OCI-M2 (cell line): ENCODE measurements around the gene RBM19.
"Not testable (repeated sequence)": the region's sequence is repeated elsewhere in the genome, so short reads cannot be mapped to it uniquely, and the experiment has no call there.

Source experiments
- DNase-seq: peaks from one replicate; lab custom pipeline; 2025; ENCODE audit not compliant: unreplicated experiment; lab: John Stamatoyannopoulos, UW

Gene RBM19

DNA sequence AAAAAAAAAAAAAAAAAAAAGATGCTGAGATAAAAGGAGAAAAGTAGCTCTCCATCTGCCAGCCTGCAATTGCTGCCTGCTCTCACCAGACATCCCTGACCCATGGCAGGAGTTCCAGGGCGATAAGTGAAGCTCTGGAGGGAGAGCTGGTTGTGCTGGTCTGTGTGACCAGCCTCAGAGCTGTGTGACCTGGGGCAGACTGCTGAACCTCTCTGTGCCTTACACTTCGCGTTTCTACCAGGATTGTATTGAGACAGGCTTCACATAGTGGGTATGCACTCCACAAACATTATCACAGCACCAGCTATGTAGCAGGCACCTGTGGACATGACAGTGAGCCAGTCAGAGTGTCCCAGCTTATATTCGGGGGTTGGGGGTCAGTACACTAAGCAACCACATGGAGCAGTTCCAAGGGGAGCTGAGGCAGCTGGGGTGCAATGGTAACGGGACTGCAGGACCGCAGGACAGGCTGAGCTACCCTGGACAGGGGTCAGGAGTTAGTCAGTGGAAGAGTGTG lies 57.5 kb downstream of the RBM19 start:
- no peak for DNase-seq

DNA sequence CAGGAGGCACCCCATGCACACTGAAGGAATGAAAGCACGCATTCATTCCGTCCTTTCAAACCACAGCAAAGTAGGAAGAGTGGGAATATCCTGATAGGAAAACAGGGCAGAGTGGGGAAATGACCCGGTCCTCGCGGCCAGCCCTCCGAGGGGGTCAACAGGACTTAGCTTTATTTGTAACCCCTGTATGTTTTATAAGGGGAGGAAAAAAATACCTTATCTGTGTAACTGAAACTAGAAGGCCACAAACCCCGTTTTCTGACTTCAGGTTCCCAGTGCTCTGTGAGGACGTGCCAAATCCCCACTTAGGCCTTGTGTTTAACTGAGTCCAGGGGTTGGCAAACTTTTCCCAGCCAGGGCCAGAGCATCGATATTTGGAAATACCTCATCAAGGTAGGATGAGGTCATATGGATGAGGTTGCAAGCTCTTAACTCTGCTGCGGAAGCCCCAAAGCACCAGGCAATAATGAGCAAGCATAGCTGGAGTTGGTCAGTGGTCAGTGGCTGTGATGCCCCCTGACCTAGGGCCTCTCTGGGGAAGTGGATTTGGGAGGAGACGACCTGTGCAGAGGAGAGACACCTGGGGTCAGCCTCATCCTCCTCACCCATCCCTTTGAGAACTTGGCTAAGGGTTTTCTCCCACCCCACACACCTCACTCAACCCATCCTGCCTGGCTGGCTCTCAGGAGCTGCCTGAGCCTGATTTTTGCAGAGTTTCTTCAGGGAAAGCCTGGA lies 58.5 kb downstream of the RBM19 start:
- no peak for DNase-seq

DNA sequence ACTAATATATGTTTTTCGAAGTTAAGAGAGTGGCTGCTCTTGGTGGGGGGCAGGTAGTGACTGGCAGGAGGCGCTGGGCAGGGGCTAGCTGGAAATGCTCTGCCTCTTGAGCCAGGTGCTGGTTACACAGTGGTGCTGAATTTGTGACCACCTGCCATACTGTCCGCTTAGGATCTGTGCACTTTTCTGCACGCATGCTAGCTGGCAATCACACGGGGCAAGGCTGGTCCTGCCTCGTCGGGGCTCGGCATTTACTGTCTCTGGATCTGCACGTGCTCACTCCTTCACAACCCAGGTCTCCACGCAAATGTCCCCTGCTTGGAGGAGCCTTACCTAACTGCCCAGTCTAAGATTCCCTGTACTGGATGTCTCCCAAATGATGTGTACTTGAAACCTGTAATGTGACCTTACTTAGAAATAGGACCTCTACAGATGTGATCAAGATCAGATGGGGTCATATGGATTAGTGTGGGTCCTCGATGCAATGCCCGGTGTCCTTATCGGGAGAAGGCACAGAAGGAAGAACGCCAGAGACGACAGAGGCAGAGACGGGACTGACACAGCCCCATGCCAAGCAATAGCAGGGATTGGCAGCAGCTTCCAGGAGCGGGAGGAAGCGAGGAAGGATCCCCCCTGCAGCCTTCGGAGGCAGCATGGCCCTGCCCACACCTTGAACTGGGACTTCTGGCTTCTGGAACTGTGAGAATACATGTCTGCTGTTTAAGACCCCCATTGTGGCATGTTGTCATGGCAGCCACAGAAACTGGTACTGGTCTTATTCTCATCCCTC lies 59.5 kb downstream of the RBM19 start:
- no peak for DNase-seq

DNA sequence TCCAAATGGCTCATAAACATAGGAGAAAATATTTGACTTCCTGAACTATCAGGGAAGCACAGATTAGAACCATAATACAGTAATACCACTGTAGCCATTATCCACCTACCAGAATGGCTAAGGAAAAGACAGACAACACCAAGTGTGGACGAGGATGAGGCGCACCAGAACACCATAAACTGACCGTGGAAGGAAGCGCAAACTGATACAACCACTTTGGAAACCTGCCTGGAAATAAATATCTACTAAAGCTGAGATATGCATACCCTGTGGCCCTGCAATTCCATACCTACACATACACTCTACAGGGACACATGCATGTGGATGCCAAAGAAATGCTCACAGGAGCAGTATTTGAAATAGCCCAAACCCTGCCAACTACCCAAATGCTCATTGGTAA lies 60.3 kb downstream of the RBM19 start:
- DNase-seq: no peak

DNA sequence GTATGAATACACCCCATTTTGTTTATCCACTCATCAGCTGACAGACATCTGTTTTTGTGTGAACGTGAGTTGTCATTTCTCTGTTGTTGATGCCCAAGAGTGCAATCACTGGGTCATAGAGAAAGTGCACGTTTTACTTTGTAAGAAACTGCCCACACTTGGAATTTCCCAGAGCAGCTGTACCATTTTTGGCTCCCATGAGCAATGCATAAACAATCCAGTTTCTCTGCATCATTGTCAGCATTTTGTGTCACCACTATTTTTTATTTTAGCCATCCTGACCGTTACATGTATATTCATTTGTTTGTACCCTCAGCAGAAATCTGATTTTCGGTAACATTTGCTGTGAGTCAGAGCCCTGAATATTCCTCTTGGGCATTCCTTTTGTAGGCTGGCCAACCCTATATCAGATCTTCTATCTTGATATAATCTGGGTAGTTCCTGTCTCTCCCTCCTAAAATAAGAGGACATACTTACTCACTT lies 62.7 kb downstream of the RBM19 start:
- DNase-seq: no peak

DNA sequence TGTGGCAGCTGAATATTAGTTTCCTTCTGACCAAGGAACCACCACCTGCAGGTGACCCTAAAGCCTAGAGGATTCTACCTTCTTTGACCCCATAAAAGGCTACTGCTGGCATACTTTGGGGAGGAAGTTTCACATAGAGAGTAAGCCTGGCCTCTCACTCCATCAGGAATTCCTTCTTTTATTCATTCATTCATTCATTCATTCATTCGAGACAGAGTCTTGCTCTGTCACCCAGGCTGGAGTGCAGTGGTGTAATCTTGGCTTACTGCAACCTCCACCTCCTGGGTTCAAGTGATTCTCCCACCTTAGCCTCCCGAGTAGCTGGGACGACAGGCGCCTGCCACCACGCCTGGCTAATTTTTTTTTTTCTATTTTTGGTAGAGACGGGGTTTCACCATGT lies 64.8 kb downstream of the RBM19 start:
- DNase-seq: not testable (repeated sequence)

DNA sequence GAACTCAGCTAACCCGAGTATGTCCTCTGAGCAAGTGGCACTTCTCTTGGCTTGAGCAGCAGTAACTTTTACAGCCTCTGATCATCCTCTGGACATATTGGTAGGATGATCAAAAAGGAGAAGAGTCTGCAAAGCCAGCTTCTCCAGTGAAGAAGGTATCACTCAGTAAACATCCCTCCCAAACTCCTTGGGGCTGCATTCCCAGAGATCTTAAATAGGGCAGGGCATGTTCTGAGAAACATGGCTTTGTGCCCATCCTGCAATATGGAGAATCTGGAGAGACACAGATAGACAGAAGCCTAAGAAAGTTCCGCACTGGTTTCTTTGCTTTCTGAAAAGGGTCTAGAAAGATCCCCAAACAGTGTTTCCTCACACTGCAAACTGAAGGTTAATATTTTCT lies 65.4 kb downstream of the RBM19 start:
- DNase-seq: no peak

DNA sequence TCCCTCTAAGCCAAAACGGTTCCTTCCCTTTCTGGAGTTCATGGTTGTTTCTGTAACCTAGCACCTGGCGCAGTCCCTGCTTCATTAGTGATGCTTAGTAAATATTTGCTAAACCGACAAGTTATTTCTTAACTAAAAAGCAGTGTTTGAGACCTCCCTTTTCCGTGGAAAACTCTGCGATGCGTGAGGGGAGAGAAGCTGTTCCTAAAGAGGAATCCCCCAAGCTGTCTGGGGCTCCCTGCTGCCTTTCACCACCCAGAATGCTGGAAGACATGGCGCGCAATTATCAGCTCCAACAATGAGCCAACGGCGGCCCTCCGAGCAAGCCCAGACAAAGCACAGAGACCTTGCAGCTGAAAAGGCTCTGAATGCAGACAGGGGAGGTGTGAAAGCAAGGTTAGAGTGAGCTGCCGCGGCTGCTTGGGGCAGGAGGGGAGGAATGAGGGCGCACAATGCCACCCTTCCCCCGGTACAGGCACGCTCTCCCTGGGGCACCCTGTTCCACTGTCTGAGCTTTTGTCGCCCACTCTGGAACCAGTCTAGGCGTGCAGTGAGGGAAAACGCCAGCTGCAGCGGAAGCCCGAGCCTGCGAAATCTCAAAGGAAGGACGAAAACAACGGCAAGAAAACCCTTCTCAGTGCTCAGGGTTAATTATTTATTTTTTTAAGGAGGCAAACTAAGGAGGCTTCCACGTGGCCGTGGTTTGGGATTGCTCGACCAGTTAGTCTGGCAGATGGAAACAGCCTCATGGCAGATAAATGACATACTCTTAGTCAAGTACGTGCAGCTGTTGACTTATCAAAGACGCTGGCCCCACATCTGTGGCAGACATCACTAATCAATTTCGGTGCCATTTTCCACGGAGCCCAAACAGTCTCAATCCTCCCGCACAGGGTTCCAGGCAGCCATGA lies 66.3 kb downstream of the RBM19 start:
- no peak for DNase-seq

DNA sequence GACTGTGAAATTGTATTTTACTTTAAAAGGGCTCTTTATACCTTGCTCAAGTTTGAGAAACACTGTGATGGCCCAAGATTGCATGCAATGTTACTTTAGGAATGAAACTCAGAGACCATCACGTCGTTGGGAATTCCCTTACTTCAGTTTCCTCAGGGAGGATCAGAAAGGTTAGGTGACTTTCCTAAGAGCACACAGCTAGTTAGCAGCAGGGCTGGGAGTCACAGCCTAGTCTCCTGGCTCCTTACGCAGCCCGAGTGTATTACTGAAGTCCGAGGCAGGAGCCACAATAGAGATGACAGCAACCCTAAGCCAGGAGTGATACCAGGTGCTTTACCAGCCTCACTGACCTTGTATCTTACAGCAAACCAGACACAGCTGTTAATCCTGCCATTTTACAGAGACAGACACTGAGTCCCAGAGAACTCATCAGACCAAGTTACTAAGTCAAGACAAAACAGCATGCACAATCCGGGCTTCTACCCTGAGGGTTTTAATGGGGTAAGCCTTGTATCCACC lies 67.0 kb downstream of the RBM19 start:
- DNase-seq: no peak

DNA sequence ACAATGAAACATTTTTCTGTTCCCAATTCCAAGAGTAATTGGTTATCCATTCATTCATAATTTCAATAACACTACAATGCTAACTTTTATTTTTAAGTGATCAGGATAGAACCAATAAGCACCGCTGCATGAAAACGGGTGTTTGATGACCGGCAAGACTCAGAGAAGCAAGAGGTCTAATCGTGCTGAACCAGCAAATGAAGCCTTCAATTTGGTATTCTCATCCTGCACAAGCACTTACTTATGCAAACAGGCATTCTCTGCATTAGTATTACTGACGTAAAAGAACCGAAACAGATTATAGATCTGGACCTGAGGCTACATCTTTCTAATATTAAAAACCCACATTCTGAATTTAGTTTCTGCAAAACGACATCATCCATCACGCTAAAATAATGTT lies 67.7 kb downstream of the RBM19 start:
- no peak for DNase-seq

DNA sequence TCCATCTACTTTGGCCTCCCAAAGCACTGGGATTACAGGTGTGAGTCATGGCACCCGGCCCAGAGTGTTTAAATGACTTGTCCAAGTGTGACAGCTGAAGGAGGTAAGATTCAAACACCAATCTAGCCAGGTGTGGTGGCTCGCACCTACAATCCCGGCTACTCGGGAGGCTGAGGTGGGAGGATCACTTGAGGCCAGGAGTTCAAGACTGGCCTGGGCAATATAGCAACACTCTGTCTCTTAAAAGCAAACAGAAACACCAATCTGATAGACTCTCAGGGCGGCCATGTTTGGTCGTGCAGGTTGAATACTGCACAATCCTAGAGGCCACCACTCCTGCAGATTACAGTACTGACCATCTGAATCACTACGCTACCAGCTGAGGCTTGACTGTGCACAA lies 68.7 kb downstream of the RBM19 start:
- DNase-seq: no peak

DNA sequence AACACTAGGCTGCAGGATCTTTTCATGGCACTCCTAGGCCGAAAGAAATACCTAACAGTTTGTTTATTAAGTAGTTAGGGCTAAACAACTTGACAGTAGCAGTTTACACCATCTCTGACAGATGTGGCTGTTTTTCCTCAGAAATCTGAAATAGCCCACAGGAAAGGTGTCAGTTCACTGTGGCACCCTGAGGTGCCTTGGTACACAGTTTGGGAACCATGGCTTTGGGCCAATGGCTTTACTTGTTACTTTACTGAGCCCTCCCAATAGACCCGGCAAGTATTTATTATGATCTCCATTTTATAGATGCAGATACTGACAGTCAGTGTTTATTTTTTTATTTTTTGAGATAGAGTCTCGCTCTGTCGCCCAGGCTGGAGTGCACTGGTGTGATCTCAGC lies 69.3 kb downstream of the RBM19 start:
- DNase-seq: no peak

DNA sequence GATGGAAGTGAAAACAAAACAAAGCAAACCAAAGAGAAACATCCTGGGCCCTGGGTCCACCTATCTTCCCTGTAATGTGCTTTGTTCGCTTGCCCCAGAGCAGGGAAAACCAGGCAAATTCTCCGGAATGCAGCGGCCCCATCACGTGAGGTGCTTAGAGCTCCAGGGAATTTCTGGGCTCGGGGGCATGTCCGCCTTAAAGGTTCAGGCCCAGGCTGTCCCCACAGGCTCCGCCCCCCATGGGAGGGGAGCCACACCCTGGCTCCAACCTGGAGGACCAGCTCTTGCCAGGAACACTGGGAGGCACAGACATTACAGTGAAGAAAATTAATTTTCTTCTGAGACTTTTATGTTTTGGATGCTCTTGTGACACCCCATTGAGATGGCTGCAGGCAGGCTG lies 69.9 kb downstream of the RBM19 start:
- no peak for DNase-seq

DNA sequence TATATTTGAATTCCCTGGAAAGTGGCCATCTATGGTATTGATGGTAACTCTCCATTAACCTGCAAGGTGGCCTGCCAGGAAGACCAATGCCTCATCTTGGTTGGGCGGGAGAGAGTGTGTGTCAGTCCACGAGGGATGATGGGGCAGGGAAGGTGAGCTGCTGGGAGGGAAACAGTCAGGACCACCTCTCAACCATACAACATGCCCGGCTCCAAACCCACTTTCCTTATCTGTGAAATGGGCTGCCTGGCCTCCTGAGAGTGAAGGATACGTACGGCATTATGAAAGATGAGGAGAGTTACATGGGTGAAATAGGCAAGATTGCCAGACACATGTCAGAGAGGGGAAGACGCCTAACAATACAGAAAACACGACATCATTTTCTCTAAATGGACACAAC lies 70.9 kb downstream of the RBM19 start:
- no peak for DNase-seq

DNA sequence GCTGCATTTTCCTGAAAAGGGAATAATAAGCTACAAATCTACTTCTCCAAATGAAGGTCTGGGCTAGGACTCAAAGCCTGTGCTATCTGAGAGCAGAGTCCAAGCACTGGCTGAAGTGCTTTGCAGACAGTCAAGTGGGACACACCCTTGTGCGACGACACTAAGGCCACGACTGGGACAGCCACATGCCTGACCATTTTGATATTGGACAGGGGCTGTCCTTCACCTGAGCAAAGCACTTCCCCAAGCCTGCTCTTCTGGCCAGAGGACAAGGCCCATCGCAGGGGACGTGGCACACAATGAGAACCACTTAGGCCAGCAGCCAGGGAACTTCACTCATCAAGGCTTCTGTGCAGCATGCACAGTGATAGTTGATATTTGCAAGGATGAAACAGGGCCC lies 71.4 kb downstream of the RBM19 start:
- no peak for DNase-seq

DNA sequence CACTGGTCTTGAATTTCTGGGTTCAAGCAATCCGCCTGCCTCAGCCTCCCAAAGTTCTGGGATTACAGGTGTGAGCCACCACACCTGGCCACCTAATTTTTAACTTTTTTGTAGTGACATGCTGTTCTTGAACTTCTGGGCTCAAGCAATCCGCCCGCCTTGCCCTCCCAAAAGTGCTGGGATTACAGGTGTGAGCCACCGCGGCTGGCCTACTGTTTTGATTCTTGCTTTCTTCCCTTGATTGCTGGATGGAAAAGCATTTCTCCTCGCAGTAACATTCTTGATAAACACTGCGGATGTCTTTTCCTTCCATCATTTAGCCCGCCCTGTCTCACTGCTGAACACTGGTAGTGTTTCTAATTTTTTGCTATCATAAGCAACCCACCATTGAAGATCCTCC lies 72.9 kb downstream of the RBM19 start:
- no peak for DNase-seq

DNA sequence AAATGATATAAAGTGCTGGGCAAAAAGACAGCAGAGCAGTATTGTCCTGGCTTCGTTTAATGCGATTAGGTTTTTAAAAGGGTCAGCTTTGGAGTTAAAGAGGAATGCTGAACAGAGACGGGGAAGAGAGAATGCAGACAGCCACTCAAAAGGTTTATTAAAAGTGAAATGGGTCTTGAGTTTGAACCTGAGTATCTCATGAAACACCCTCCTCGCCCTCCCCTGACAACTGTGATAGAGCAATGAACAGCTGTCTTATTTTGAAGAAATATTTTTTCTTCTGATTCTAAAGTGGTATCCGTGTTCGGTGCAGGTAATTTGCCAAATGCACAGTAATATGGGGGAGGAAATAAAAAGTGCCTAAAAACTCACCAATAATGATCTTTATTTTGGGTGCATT lies 73.6 kb downstream of the RBM19 start:
- no peak for DNase-seq

DNA sequence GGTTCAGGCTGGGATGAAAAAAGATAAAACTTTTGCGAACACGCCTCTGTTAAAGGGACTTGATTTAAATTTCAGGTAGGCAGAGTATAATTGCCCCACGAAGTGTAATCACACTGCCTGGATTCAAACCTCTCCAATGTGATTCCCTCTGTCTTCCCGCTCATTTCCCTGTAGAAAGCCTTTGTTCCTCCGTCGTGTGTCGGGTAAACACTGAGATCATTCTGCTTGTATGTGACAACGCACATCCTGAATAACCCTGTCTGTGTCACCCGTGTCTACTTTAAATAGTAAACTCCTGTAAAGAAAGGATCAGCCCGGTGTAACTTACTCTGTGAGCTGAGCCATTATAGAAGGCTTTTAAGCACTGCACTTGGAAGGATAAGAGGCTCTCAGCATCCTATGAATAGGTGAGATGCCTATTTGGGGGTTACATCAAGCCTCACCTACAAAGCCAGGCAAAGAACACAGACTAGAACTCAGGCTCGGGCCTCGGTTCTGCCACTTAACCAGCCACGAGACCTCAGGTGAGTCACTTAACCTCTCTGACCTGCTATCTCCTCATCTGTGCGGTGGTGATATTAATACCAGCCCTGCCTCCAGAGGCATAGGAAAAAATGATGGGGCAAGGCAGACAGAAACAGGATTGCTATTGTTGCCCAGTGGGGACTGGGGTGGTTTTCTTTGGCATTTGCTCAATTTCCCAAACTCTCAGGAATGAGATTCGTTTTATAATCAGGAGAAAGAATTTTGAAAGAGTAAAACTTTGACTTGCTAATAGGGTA lies 74.2 kb downstream of the RBM19 start:
- no peak for DNase-seq

DNA sequence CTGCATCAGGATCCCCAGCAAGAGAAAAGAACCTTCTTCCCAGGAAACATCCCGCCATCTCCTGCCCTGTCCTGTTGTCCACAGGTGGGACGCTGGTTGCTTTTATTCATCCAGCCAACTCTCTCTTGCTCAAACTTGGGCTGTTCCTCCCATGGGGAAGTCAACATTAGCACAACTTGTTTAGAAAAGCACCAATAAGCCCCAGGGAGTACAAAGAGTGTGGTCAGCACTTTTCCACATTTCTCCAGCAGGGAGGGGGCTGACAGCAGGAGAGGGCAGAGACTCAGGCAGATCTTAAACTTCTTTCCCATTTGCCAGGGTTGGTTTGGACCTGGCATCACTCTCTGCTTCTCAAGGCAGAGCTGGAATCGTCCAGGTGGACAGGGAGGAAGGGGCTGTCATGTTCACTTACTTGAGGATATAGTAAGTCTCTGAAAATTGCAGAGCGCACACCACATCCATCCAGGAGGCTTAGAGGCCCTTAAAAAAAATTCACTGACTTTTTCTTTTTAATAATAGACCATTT lies 74.9 kb downstream of the RBM19 start:
- no peak for DNase-seq
